Activated CD4-positive, alpha-beta T cell treated with anti-CD3 and anti-CD28 coated beads, Interleukin-2, Interleukin-4, amounts not matched to agents 100 ng/mL and 50 ng/mL, durations not matched to agents 16 hours and 8 hours (primary cell): ENCODE data around the gene SLC37A3.
A peak's percentile ranks its signal among the peaks of the same experiment; 100 is the strongest.
"Not testable (repeated sequence)": the region's sequence is repeated elsewhere in the genome, so short reads cannot be mapped to it uniquely, and the experiment has no call there.

Source experiments
- DNase-seq: peaks from one replicate; pipeline ENCODE4 v3.0.0-alpha.2; 2020; ENCODE audit warnings: low spot score

The SLC37A3 gene

DNA sequence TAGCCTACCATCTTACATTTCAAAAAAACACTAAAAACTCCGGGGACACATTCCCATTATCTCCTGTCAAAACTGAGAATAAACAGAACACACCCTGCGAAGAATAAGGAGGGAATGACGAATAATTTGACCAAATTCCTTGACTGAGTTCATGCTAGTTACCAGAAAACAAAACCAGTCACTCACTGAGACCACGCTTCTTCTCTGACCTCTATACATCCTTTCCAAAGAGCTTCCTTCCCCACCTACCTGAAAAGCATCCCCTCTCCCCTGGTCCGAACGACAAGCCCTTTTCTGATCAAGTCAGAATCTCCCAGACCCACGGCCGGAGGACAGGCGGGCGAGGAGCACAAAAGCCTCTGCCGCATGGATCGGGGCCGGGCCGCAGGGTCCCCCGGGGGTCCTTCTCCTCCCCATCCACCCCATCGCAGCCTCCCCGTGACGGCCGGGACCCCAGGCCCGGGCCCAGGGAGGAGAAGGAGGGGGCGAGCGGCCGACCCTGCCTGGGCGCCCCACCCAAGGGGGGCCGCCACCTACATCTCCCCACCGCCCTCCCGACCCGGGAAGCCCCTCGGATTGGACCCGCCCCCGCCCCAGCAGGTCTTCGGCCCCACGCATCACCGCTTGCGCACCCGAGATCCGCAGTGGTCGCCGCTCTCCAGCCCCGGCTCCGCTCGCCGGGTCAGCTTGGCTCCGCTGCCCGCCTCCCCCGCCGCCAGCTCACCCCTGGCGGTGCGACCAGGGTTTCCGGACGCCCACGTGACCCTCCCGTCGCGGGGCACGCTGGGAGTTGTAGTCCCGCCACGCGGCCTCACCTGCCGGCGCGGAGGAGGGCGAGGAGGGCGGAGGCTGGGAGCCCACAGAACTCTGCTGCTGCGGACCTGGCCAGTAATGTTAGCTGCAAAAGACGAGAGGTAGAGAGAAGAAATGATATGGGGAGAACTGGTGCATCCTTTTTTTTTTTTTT, at the start of gene SLC37A3:
TSS of gene SLC37A3 (minus strand) at position 747 of the 967 bp plus-strand sequence. CDS start 16,004 bp downstream, outside the sequence.
- peak; percentile 89 for DNase-seq

DNA sequence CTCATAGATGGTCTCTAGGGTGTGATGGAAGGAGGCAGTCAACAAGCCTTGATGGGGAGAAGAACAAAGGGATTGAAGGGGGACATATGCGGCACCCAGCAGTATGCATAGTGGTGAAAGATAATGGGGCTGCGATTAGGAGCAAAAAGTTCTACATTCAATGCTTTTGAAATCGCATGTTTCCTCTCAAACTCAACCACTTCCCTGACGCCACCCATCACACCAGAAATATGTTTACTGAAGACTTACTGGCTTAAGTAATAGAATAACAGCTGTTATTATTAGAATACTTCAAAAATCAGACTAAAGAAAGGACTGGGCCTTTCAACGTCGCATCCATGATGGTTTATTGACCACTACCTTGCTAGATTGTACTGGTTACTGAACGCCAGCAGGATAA, 49.5 kb upstream of the SLC37A3 start:
- DNase-seq = no peak

DNA sequence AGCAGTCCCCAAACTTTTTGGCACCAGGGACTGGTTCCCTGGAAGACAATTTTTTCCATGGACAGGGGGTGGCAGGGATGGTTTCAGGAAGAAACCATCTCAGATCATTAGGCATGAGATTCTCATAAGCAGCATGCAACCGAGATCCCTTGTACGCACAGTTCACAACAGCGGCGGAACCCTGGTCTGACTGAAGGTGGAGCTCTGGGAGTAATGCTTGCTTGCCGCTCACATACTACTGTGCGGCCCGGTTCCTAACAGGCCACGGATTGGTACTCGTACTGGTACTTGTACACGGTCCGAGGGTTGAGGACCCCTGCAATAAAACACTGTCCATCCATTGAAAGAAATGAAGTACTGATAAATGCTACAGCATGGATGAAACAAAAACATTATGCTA, 48.1 kb upstream of the SLC37A3 start:
- DNase-seq = no peak

GRCh38 chr7:140441519-140441918, 43.2 kb upstream of the SLC37A3 start:
- DNase-seq = no peak

DNA sequence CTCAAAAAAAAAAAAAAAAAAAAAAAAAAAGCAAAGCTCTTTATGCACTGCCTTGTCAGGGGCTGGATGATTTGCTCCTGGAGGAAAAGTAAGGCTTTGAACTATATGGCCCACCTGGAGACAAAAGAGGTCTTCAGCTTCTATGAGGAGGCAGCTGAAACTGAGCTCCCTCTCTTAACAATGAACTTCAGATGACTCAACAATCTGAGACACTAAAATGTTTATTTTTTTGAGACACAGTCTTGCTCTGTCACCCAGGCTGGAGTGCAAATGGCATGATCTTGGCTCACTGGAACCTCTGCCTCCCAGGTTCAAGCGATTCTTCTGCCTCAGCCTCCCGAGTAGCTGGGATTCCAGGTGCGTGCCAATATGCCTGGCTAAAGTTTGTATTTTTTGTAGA, 42.3 kb upstream of the SLC37A3 start:
- DNase-seq = no peak

DNA sequence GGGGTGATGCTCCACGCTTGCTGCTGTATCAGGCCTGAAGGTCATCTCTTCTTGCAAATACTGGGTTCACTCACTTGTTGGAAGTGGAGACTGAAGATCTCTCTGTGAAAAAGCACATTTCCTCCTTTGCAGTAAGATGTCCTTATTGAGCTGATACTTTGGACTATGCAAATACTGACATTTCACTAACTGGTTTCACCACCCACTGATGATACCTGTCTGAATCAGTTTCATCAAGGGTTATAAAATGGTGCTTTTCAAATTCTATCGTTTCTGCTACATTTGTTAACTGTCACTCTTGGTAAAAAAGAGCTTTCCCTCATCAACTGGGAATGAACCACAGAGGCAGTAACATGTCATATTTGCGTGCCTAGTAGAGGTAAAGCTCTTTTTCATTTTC, 41.0 kb upstream of the SLC37A3 start:
- no peak for DNase-seq

DNA sequence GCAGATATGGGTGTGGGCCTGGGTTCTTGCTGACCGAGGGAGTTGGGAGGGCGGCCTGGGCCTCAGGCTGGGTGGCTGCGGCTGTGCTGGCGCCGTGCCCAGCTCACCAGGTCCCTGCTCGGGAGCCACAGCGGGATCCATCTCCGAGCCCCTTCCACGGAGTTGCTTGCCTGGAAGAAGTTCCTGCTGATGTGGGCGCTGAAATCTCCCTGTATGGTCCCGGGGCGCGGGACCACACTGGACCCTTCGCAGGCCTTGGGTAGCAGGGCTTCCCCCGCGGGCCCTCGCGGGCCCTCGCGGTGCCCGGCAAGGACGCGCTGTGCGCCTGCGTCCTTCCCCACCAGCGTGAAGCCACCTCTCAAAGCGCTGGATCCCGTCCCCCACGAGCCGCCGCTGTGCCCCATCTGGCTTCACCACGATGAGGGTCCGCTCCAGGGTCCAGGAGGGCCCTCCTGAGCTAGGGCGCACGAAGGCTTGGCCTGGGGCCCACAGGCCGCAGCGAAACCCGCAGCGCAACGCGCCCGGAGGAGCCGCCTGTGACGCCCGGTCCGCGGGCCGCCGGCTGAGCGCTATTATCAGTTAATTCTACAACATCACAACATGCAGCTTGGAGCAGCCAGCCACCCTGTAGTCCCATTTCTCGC, 37.0 kb upstream of the SLC37A3 start:
- DNase-seq = no peak

DNA sequence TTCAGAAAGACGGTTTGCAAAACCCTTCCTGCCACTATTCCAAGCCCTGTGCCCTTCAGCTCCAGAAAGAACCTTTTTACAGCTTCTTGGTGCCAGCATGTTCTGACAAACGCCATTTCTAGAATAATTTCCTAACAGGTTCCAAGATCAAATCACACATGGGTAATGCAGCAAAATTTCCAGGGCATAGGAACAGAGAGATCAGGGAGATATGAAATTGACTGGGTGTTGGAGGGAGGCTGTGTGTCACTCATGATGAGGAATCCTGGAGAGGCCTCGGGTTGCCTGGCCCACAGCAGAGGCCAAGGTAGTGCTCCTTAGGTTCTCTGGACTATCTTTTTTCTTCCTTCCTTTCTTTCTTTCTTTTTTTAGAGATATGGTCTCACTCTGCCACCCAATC, 35.1 kb upstream of the SLC37A3 start:
- no peak for DNase-seq

DNA sequence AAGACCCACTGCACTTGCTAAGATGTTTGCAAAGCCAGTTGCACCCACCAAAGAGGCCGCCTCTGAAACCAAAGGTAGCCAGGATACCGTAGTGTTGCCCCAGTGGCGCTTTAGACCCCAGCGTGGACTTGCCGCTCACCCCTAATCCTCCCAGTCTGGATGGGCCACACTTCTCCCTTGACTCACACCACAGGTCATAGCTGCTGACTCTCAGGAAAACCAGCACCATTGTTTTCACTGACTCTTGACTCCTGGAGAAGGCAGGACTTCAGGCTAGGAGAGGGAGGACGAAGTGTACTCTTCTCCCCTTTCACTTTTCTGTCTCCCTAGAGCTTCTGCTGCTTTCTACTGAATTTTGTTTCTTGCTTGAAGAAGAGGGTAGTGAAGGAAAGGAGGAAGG, 27.8 kb upstream of the SLC37A3 start:
- DNase-seq = no peak

- no peak for DNase-seq
These were observed 27.4 kb upstream of the SLC37A3 start for GRCh38 chr7:140425718-140426117.

GRCh38 chr7:140423501-140423900, 25.2 kb upstream of the SLC37A3 start:
- no peak for DNase-seq

DNA sequence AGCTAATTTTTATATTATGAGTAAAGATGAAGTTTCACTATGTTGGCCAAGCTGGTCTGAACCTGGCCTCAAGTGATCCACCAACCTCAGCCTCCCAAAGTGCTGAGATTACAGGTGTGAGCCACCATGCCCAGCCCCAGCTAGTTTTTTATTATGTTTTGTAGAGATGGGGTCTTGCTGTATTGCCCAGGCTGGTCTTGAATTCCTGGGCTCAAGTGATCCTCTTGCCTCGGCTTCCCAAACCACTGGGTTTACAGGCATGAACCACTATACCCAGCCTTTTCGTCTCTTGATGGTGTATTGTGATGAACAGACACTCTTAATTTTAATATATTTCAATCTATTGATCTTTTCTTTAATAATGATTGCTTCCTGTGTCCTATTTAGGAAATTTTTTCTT, 23.2 kb upstream of the SLC37A3 start:
- no peak for DNase-seq

DNA sequence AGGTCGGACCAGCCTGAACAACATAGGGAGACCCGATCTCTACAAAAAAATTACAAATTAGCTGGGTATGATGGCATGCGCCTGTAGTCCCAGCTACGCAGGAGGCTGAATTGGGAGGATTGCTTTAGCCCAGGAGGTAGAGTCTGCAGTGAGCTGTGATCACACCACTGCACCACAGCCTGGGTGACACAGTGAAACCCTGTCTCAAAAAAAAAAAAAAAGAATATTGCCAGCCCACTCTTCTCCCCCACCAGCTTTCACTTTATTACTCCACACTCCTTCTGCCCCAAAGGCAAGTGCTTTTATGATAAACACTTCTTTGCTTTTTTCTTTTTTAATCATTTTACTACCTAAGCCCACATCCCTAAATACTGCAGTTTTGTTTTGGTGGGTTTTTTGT, 20.3 kb upstream of the SLC37A3 start:
- DNase-seq = no peak

- not testable (repeated sequence) for DNase-seq
These were observed 19.8 kb upstream of the SLC37A3 start for GRCh38 chr7:140418156-140418472.

GRCh38 chr7:140417456-140418155, 19.3 kb upstream of the SLC37A3 start:
- DNase-seq = no peak

DNA sequence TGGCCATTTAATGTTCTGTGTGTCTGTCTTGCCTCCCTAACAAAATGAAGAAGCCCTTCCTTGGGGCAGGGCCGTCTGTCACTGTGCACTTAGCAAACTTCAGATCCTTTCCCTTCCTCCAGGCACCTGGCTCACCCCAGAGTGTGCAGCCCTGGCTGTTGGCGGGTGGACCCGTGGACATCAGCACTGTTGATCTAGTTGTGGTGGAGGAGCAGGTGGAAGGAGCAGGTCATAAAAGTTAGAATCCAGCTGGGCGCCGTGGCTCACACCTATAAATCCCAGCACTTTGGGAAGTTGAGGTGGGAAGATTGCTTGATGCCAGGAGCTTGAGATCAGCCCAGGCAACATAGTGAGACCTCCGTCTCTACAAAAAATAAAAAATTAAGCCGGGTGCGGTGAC, 18.2 kb upstream of the SLC37A3 start:
- DNase-seq = no peak

DNA sequence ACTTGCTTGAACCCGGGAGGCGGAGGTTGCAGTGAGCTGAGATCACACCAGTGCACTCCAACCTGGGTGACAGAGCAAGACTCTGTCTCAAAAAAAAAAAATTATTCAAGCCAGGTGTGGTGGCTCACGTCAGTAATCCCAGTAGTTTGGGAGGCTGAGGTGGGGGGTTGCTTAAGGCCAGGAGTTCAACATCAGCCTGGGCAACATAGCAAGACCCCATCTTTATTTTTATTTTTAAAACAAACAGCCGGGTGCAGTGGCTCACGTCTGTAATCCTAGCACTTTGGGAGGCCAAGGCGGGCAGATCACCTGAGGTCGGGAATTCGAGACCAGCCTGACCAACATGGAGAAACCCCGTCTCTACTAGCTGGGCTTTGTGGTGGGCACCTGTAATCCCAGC, 17.5 kb upstream of the SLC37A3 start:
- not testable (repeated sequence) for DNase-seq

DNA sequence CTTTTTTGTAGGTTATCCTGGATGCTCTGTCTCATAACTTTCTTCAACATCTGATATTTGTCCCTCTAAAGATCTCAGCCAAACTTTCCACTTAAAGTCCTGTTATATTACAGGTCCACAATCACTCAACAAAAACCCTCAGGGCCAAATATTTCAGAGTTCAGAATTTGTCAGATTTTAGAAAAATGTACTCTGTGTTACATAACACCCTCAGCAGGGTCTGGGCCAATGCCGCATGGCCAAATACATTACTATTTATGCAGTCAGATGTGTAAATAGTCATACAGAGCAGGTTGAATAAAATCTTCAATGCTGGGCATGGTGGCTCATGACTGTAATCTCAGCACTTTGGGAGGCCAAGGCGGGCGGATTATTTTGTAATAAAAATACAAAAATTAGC, 17.0 kb upstream of the SLC37A3 start:
- no peak for DNase-seq

GRCh38 chr7:140404565-140405065, 6.3 kb upstream of the SLC37A3 start:
- no peak for DNase-seq

GRCh38 chr7:140403878-140404564, 5.7 kb upstream of the SLC37A3 start, which contains the start of gene RAB19:
Gene RAB19 (plus strand): TSS chr7:140404058. CDS start chr7:140407647, 3,589 bp downstream.
- peak; percentile 38 for DNase-seq

GRCh38 chr7:140402178-140402835, 4.0 kb upstream of the SLC37A3 start:
- DNase-seq = peak; percentile 60
